IPS-20b (cell line): ENCODE measurements around the gene ZNF407.

ENCODE experiments used
- H3K27ac ChIP-seq: one replicate; pipeline ENCODE4 v1.5.1; 2013; ENCODE audit warnings: low read length
- H3K27me3 ChIP-seq: 2 replicates; pipeline ENCODE4 v1.6.1; 2013; ENCODE audit warnings: mild to moderate bottlenecking, low read length, inconsistent platforms; ENCODE audit not compliant: insufficient read depth
- H3K36me3 ChIP-seq: 2 replicates; pipeline ENCODE4 v1.6.1; 2013; ENCODE audit warnings: low read depth, mild to moderate bottlenecking, inconsistent platforms, low read length, moderate library complexity; ENCODE audit not compliant: insufficient read depth
- H3K4me1 ChIP-seq: 2 replicates; pipeline ENCODE4 v1.6.1; 2013; ENCODE audit warnings: mild to moderate bottlenecking, control low read depth, inconsistent platforms, low read length, moderate library complexity; ENCODE audit not compliant: insufficient read depth
- H3K4me3 ChIP-seq: 2 replicates; pipeline ENCODE4 v1.5.1; 2013; ENCODE audit warnings: mild to moderate bottlenecking, low read length, inconsistent platforms
- H3K9ac ChIP-seq: 2 replicates; pipeline ENCODE4 v1.6.1; 2013; ENCODE audit warnings: low read depth, mild to moderate bottlenecking, inconsistent platforms, low read length, moderate library complexity
- H3K9me3 ChIP-seq: 2 replicates; pipeline ENCODE4 v1.6.1; 2013; ENCODE audit warnings: mild to moderate bottlenecking, low read depth, low read length, inconsistent platforms; ENCODE audit not compliant: insufficient read depth

Gene ZNF407

DNA sequence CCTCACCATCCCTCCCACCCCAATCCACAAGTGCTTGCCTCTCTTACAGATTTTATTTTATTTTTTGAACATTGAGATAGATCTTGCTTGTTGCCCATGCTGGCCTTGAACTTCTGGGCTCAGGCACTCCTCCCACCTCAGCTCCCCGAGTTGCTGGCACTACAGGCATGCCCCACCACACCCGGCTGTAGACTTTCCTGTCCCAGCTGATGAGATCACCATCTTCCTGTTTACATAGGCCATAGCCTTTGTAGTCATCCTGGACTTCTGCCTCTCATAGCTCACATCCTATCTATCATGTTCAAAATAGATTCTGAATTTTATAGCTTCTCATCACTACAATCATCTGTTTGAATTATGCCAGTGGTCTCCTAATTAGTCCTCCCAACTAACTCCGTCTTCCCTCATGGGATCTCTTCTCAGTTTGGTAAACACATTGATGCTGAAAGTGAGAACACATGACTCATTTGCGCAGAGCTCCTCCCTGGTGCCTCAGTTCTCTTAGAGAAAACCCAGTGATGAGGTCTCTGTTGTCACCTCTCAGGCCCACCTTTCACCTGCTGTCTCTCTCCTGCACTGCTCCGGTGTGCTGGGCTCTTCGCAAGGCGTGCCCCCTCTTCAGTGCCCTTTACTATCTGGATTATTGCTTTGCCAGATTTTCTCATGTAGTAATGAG, 243.0 kb downstream of the ZNF407 start:
- H3K9ac ChIP-seq, result no peak overlapping the region
- peaks cover 10% of the 10 kb centered on the region for H3K4me1 ChIP-seq
- H3K27ac ChIP-seq, result no peak overlapping the region
- no peaks in the 10 kb centered on the region for H3K27me3 ChIP-seq
- no peaks in the 10 kb centered on the region for H3K9me3 ChIP-seq
- H3K4me3 ChIP-seq, result no peak overlapping the region
- no peaks in the 10 kb centered on the region for H3K36me3 ChIP-seq

DNA sequence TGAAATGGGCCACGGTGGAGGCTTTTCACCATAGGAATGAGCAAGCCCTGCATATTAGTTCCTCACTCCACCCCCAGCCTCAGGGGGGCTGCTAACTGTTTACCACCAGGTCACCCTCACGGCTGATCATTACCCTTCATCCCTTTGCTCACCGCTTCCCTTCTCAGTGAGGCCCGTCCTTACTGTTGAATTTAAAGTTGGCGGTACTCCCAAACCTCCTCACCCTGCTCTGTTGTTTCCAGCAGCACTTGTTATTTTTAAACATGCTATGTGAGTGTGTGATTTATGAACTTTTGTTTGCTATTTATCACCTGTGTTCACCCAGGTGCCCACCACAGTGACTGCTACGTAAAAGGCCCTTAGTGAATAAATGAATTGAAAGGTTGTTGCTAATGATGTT, 243.6 kb downstream of the ZNF407 start:
- peaks cover 9% of the 10 kb centered on the region for H3K4me1 ChIP-seq
- no peak overlapping the region for H3K9ac ChIP-seq
- no peak overlapping the region for H3K4me3 ChIP-seq
- no peaks in the 10 kb centered on the region for H3K36me3 ChIP-seq
- H3K27ac ChIP-seq, result no peak overlapping the region
- no peaks in the 10 kb centered on the region for H3K27me3 ChIP-seq
- H3K9me3 ChIP-seq, result no peaks in the 10 kb centered on the region

DNA sequence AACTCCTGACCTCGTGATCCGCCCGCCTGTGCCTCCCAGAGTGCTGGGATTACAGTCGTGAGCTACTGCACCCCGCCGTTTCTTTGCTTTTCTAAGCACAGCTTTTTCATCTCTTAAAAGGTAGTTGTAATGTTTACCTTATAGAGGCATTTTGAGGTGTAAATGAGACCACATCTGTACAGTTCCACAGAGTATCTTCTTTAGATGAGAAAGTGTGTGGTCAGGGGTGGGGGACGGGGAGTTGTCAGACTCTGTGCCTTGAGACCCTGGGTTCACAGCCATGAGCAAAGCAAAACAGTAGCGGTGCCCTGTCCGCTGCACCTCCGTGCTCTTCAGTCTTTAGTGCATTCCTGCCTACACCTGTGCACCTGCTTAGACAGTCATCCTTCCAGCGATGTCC, 251.6 kb downstream of the ZNF407 start:
- Histone ChIP-seq H3K9ac (no peak overlapping the region), H3K27ac (no peak overlapping the region)

GRCh38 chr18:74856434-74856833, 258.8 kb downstream of the ZNF407 start:
- Histone ChIP-seq H3K9me3 (no peaks in the 10 kb centered on the region), H3K4me1 (peaks cover 3% of the 10 kb centered on the region; the same call in 1 of the 2 replicates), H3K27ac (no peak overlapping the region), H3K4me3 (no peak overlapping the region), H3K27me3 (no peaks in the 10 kb centered on the region), H3K9ac (no peak overlapping the region), H3K36me3 (no peaks in the 10 kb centered on the region)

More for the DNA sequence above, 251.6 kb downstream of the ZNF407 start:
- H3K9me3 ChIP-seq, result no peaks in the 10 kb centered on the region
- no peaks in the 10 kb centered on the region for H3K27me3 ChIP-seq
- no peaks in the 10 kb centered on the region for H3K36me3 ChIP-seq
- no peak overlapping the region for H3K4me3 ChIP-seq
- no peaks in the 10 kb centered on the region for H3K4me1 ChIP-seq

DNA sequence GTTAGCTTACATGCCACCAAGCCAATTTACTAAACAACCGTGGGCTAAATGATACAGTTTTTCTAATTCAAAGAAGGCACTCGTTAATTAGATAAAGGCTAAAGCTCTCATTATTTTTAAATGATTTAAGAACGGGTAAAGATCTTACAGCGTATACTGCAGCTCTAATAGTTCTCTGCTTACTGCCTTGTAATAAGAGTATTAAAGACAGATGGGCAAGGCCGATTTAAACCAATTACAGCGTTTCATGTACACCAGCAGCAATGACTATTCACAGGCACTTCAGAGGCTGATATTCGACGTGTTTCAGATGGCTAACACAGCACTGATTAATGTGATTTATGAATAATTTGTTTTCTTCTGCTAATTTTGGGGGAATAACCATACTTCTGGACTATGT, 259.3 kb downstream of the ZNF407 start:
- Histone ChIP-seq H3K36me3 (no peaks in the 10 kb centered on the region), H3K4me3 (no peak overlapping the region), H3K4me1 (peaks cover 3% of the 10 kb centered on the region; the same call in 1 of the 2 replicates), H3K9ac (no peak overlapping the region), H3K27me3 (no peaks in the 10 kb centered on the region), H3K9me3 (no peaks in the 10 kb centered on the region), H3K27ac (no peak overlapping the region)

GRCh38 chr18:74857901-74858300, 260.2 kb downstream of the ZNF407 start:
- no peaks in the 10 kb centered on the region for H3K36me3 ChIP-seq
- H3K4me1 ChIP-seq, result peaks cover 3% of the 10 kb centered on the region; the same call in 1 of the 2 replicates
- no peak overlapping the region for H3K27ac ChIP-seq
- no peak overlapping the region for H3K9ac ChIP-seq
- H3K4me3 ChIP-seq, result no peak overlapping the region
- no peaks in the 10 kb centered on the region for H3K9me3 ChIP-seq
- no peaks in the 10 kb centered on the region for H3K27me3 ChIP-seq

DNA sequence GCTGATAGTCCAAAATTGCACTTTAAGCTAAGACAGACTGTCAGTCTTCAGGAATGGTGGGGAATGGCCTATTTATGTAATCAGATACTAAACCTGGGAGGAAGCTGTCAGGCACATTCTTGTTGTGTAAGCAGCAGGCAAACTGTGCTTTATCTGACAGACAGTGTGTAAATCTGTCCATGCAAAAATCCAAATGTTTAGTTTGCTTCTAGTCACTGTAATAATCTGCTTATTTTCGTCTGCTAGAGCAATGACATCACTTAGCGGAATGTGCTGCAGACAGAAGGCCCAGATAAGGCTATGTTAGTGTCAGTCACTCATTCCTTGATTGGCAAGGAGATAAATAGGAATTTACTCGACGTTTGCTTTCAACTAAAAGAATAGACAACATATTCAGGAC, 263.5 kb downstream of the ZNF407 start:
- H3K4me1 ChIP-seq, result no peaks in the 10 kb centered on the region
- no peak overlapping the region for H3K27ac ChIP-seq
- H3K36me3 ChIP-seq, result no peaks in the 10 kb centered on the region
- no peaks in the 10 kb centered on the region for H3K27me3 ChIP-seq
- H3K4me3 ChIP-seq, result no peak overlapping the region
- no peak overlapping the region for H3K9ac ChIP-seq
- H3K9me3 ChIP-seq, result no peaks in the 10 kb centered on the region

GRCh38 chr18:74862094-74862493, 264.4 kb downstream of the ZNF407 start:
- no peaks in the 10 kb centered on the region for H3K9me3 ChIP-seq

GRCh38 chr18:74866577-74866976, 268.9 kb downstream of the ZNF407 start:
- Histone ChIP-seq H3K9ac (no peak overlapping the region), H3K4me3 (no peak overlapping the region), H3K36me3 (no peaks in the 10 kb centered on the region), H3K27me3 (no peaks in the 10 kb centered on the region), H3K9me3 (no peaks in the 10 kb centered on the region), H3K4me1 (no peaks in the 10 kb centered on the region), H3K27ac (no peak overlapping the region)

More at GRCh38 chr18:74862094-74862493, 264.4 kb downstream of the ZNF407 start:
- Histone ChIP-seq H3K4me1 (no peaks in the 10 kb centered on the region), H3K27me3 (no peaks in the 10 kb centered on the region), H3K4me3 (no peak overlapping the region), H3K9ac (no peak overlapping the region), H3K36me3 (no peaks in the 10 kb centered on the region), H3K27ac (no peak overlapping the region)

DNA sequence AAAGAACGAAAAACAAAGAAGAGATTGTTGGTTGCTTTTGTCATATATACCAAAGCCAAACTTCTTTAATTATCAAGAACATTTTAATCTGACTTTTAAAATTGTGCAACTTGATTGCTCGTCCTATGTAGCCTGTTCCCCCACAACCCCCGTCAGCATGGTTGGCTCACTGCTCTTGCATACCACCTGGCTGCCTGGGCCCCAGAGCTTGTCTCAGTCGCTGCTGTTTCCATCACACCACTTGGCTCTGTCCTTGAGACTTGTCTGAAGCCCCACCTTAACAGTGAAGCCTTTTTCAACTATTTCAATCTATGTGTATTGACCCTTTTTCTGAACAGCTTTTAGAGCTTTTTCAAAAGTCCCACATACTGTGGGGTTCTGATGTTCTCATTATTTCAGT, 270.8 kb downstream of the ZNF407 start:
- Histone ChIP-seq H3K9me3 (no peaks in the 10 kb centered on the region), H3K9ac (no peak overlapping the region), H3K36me3 (no peaks in the 10 kb centered on the region), H3K4me3 (no peak overlapping the region), H3K27me3 (no peaks in the 10 kb centered on the region), H3K4me1 (peaks cover under 1% of the 10 kb centered on the region; the same call in 1 of the 2 replicates), H3K27ac (no peak overlapping the region)

GRCh38 chr18:74869904-74870863, 272.5 kb downstream of the ZNF407 start:
- Histone ChIP-seq H3K9me3 (no peaks in the 10 kb centered on the region), H3K27ac (no peak overlapping the region), H3K4me3 (no peak overlapping the region), H3K27me3 (no peaks in the 10 kb centered on the region), H3K9ac (no peak overlapping the region), H3K36me3 (no peaks in the 10 kb centered on the region), H3K4me1 (peaks cover 13% of the 10 kb centered on the region; the same call in 1 of the 2 replicates)

DNA sequence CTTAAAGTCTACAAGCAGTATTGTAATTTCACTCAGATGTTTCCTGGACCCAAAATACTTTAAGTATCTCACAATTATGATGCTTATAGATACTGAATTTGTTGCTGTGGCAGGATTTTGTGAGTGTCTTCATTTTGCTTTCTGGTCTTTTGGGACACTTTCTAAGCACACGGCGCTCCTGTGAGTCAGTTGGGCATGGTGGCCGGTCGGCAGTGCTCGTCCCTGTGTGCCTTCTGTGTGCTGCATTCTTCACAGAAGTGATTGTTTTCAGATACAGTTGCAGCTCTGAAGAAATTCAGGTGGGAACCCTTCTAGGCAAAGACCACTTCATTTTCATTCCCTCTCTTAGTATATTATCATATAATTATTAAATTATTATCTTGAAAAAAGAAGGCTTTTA, 273.3 kb downstream of the ZNF407 start:
- no peaks in the 10 kb centered on the region for H3K27me3 ChIP-seq
- no peak overlapping the region for H3K4me3 ChIP-seq
- no peak overlapping the region for H3K27ac ChIP-seq
- H3K9ac ChIP-seq, result no peak overlapping the region
- no peaks in the 10 kb centered on the region for H3K36me3 ChIP-seq
- no peaks in the 10 kb centered on the region for H3K9me3 ChIP-seq
- peaks cover 13% of the 10 kb centered on the region; the same call in 1 of the 2 replicates for H3K4me1 ChIP-seq
